ENCODE data around the gene PTPN1.

PTPN1 gene

DNA sequence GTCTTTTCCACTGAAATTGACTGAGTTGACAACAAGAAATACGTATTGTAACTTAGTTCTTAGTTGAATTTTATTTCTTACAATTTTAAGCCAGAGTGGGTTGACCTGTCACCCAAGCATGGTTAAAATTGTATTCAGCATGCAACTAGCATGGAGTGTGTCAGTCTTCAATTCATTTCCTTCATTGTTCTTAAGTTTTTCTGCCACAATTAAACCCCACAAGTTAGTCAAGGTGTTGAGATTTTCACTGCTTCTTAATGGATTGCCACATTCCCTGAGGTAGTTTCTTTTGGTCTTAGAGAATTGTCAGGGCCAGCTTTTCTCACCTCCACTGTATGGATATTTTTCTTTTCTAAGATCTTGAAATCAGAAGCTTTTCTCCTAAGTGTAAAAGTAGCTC lies 2.1 kb downstream of the PTPN1 start:
- H3K4me1 ChIP-seq (ENCODE audit: control insufficient read depth in 5 of 5, insufficient read depth in 5 of 5, low read length in 5 of 5), result peaks cover 8 to 66% (median 43%) of the 10 kb centered on the region in 5 donors
- H3K9ac ChIP-seq (ENCODE audit: low read length in 5 of 5), result peak overlapping the region in 3 of 5 donors; percentile 93 to 98 (median 98)

DNA sequence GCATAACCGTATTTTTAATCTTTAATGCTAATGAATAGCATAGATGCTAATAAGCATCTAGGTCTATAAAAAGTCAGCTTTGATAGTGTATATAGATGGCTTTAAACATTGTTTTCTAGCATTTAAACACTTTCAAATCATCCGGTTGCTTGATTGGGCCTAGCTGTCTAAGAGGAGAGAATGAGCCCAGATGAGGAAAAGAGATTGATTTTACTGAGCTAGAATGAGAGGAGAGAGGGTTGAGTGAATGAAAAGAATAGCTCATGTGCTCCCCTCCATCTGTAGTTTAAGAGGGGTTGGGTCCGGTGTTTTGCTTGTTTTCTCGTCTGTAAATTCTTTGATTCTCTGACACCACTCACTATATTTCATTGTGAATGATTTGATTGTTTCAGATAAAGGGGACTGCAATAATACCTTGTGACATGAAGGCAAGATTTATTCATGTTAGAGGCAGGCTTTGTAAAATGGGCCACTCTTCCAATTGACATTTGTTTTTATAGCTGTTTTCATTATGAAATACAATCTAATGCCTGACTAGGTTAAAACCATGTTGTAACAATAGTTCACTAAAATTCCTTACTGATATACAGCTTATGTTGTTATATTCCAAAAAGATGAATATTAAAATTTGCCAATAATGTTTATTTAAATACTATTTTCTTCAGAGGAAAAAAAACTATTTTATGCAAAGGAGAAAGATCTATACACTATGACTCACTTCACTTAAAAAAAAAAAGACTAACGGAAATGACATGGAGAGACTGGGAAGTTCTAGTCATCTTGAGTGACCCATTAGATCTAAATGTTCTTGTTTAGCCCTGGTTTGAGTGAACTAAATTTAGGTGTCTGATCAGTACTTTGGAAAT lies 3.2 kb downstream of the PTPN1 start:
- H3K9ac ChIP-seq (ENCODE audit: low read length in 5 of 5), result peak overlapping the region in 4 of 5 donors; percentile 25 to 79 (median 45)
- H3K27ac ChIP-seq (ENCODE audit: low read depth, low read length), result peak overlapping the region; percentile 2
- H3K9me3 ChIP-seq (ENCODE audit: control insufficient read depth in 5 of 5, low read length in 5 of 5), result no peaks in the 10 kb centered on the region
- H3K36me3 ChIP-seq (ENCODE audit: control insufficient read depth in 5 of 5, insufficient read depth in 5 of 5, low read length in 5 of 5), result no peaks in the 10 kb centered on the region
- H3K27me3 ChIP-seq (ENCODE audit: control insufficient read depth in 5 of 5, insufficient read depth in 4 of 5, low read length in 5 of 5), result no peaks in the 10 kb centered on the region
- peak overlapping the region in 4 of 5 donors; percentile 18 to 91 (median 26) for H3K4me3 ChIP-seq (ENCODE audit: low read depth in 1 of 5, low read length in 5 of 5)
- peaks cover 8 to 72% (median 45%) of the 10 kb centered on the region in 5 donors for H3K4me1 ChIP-seq (ENCODE audit: control insufficient read depth in 5 of 5, insufficient read depth in 5 of 5, low read length in 5 of 5)

More for the DNA sequence above, 2.1 kb downstream of the PTPN1 start:
- H3K27me3 ChIP-seq (ENCODE audit: control insufficient read depth in 5 of 5, insufficient read depth in 4 of 5, low read length in 5 of 5), result no peaks in the 10 kb centered on the region
- no peak overlapping the region for H3K27ac ChIP-seq (ENCODE audit: low read depth, low read length)
- peak overlapping the region; percentile 9 to 100 (median 91) for H3K4me3 ChIP-seq (ENCODE audit: low read depth in 1 of 5, low read length in 5 of 5)
- no peaks in the 10 kb centered on the region for H3K9me3 ChIP-seq (ENCODE audit: control insufficient read depth in 5 of 5, low read length in 5 of 5)
- no peaks in the 10 kb centered on the region for H3K36me3 ChIP-seq (ENCODE audit: control insufficient read depth in 5 of 5, insufficient read depth in 5 of 5, low read length in 5 of 5)

DNA sequence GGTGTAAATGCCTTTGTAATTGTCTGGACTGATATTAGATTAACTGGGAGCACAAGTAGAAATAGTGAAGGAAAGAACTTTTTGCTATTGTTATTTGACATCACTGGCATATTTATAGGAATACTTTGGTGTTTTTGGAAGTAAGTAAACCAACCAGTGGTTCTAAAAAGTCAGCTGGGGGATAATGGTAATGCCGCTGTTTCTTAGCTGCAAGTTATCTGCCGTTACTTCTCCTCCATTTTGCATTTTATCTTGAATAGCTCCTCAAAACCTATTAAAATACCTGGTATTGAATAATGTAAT lies 3.8 kb downstream of the PTPN1 start:
- H3K27me3 ChIP-seq (ENCODE audit: control insufficient read depth in 5 of 5, insufficient read depth in 4 of 5, low read length in 5 of 5), result no peaks in the 10 kb centered on the region
- H3K4me1 ChIP-seq (ENCODE audit: control insufficient read depth in 5 of 5, insufficient read depth in 5 of 5, low read length in 5 of 5), result peaks cover 8 to 77% (median 50%) of the 10 kb centered on the region in 5 donors
- no peaks in the 10 kb centered on the region for H3K36me3 ChIP-seq (ENCODE audit: control insufficient read depth in 5 of 5, insufficient read depth in 5 of 5, low read length in 5 of 5)
- H3K9ac ChIP-seq (ENCODE audit: low read length in 5 of 5), result peak overlapping the region in 1 of 5 donors; percentile 20
- no peaks in the 10 kb centered on the region for H3K9me3 ChIP-seq (ENCODE audit: control insufficient read depth in 5 of 5, low read length in 5 of 5)
- H3K27ac ChIP-seq (ENCODE audit: low read depth, low read length), result peak overlapping the region; percentile 31
- H3K4me3 ChIP-seq (ENCODE audit: low read depth in 1 of 5, low read length in 5 of 5), result peak overlapping the region in 1 of 5 donors; percentile 5

DNA sequence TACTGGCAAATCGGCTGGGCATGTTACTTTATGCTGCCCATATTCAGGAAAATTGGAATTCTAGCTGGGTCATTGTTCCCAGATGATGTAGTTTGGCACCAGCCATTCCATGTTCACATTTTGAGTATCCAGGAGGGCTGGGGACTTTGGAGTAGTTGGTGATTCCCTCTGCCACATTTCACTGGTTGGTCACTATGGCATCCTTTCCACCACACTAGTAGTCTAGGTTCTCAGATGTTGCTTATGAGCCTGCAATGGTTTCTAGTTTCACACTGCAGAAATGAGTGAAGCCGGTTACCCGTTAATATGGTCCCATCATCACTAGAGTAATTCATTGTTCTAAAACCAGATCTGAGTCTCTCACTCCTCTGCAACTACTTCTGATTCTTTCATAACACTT lies 4.6 kb downstream of the PTPN1 start:
- Histone ChIP-seq H3K27ac (ENCODE audit: low read depth, low read length) (no peak overlapping the region), H3K9me3 (ENCODE audit: control insufficient read depth in 5 of 5, low read length in 5 of 5) (no peaks in the 10 kb centered on the region), H3K4me3 (ENCODE audit: low read depth in 1 of 5, low read length in 5 of 5) (no peak overlapping the region), H3K4me1 (ENCODE audit: control insufficient read depth in 5 of 5, insufficient read depth in 5 of 5, low read length in 5 of 5) (peaks cover 5 to 78% (median 53%) of the 10 kb centered on the region in 5 donors), H3K27me3 (ENCODE audit: control insufficient read depth in 5 of 5, insufficient read depth in 4 of 5, low read length in 5 of 5) (no peaks in the 10 kb centered on the region), H3K36me3 (ENCODE audit: control insufficient read depth in 5 of 5, insufficient read depth in 5 of 5, low read length in 5 of 5) (no peaks in the 10 kb centered on the region), H3K9ac (ENCODE audit: low read length in 5 of 5) (no peak overlapping the region)

DNA sequence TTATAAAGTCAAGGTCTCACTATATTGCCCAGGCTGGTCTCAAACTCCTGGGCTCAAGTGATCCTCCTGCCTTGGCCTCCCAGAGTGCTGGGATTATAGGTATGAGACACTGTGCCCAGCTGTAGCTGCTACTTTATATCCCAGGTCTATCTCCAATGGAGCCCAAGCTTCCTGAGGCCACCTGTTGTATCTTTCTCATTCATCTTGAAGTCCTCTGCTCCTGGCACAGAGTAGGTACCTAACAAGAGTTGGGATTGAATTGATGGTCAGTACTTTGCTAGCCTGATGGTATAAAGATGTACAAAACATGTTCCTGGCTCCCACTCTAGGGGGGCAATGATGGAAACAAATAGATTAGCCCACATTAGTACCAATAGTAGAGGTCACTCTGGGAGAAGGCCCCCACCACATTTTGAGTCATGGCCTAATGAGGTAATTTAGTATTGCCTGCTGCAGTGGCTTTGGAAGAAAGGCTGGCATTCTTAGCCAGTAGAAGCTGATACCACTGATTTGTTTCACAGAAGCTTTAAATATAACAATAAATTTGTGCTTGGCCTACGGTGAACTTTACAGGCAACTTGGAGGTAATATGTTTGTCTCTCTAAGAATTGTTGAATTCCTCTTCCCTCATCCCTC lies 5.4 kb downstream of the PTPN1 start:
- no peak overlapping the region for H3K27ac ChIP-seq (ENCODE audit: low read depth, low read length)
- peaks cover 5 to 81% (median 53%) of the 10 kb centered on the region in 5 donors for H3K4me1 ChIP-seq (ENCODE audit: control insufficient read depth in 5 of 5, insufficient read depth in 5 of 5, low read length in 5 of 5)
- H3K4me3 ChIP-seq (ENCODE audit: low read depth in 1 of 5, low read length in 5 of 5), result no peak overlapping the region
- no peaks in the 10 kb centered on the region for H3K36me3 ChIP-seq (ENCODE audit: control insufficient read depth in 5 of 5, insufficient read depth in 5 of 5, low read length in 5 of 5)
- H3K9ac ChIP-seq (ENCODE audit: low read length in 5 of 5), result no peak overlapping the region
- H3K27me3 ChIP-seq (ENCODE audit: control insufficient read depth in 5 of 5, insufficient read depth in 4 of 5, low read length in 5 of 5), result no peaks in the 10 kb centered on the region
- no peaks in the 10 kb centered on the region for H3K9me3 ChIP-seq (ENCODE audit: control insufficient read depth in 5 of 5, low read length in 5 of 5)

DNA sequence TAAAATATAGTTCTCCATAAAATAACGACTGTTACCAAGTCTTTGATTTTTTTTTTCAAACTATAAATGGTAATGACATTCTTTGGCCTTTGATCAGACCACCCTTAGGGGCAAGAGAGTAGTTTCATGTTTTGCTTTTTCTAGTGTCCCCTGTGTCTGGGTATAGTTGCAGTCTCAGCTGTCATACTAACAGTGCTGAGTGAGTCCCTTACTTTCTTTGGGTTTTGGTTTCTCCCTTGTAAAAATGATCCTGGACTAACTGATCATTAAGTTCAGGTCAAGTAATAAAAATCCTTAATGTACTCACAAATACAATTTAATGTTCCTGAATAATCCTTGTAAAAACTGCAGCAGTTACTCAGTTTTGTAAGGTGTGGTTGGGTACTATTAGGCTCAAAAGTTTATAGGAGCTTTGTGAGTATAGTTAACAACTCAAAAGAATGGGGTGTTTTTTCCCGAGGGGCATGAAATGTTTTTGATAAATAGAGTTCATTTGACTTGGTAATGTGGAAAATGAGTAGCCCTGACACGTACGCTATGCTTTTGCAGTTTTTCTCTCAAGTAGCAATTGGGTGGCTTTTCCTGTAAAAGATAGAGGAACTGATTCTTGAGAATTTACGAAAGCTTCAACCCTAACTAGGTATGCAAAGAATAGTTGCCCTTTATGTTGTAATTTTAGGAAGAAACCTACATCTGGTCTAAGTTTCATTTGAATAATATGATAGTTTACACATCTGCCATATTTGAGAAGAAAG lies 6.2 kb downstream of the PTPN1 start:
- Histone ChIP-seq H3K36me3 (ENCODE audit: control insufficient read depth in 5 of 5, insufficient read depth in 5 of 5, low read length in 5 of 5) (no peaks in the 10 kb centered on the region), H3K4me1 (ENCODE audit: control insufficient read depth in 5 of 5, insufficient read depth in 5 of 5, low read length in 5 of 5) (peaks cover 2 to 79% (median 54%) of the 10 kb centered on the region in 5 donors), H3K27me3 (ENCODE audit: control insufficient read depth in 5 of 5, insufficient read depth in 4 of 5, low read length in 5 of 5) (no peaks in the 10 kb centered on the region), H3K9me3 (ENCODE audit: control insufficient read depth in 5 of 5, low read length in 5 of 5) (no peaks in the 10 kb centered on the region), H3K9ac (ENCODE audit: low read length in 5 of 5) (no peak overlapping the region), H3K27ac (ENCODE audit: low read depth, low read length) (no peak overlapping the region), H3K4me3 (ENCODE audit: low read depth in 1 of 5, low read length in 5 of 5) (no peak overlapping the region)

DNA sequence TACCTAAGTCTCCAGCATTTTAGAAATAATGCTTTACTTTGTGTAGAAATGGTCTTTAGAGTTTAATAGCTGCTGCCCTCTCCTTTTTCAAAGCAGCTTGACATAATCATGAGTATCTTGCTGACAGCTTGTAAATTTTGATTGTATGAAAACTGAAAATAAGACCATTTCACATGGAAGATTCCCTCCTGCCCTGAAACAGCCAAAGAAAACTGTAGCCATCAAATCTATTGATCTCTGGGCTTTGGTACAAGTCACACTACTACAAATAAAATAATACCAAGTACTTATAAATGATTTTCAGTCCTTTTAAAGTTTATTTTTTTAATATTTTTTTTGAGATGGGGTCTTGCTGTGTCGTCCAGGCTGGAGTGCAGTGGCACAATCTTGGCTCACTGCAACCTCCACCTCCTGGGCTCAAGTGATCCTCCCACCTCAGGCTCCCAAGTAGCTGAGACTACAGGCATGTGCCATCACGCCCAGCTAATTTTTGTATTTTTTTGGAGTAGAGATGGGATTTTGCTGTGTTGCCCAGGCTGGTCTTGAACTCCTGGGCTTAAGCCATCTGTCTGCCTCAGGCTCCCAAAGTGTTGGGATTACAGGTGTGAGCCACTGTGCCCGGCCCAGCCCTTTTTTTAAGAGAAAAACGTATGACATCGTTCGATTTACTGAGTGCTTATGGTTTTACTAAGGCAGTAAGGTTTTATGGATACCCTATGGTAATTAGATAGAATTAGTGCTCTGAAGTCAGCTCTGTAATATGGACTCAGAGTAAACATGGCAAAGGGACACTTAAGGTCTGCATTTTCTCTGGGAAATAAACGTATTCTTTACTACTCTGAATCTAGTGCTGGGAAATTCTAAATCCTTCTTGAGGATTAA lies 7.0 kb downstream of the PTPN1 start:
- H3K4me1 ChIP-seq (ENCODE audit: control insufficient read depth in 5 of 5, insufficient read depth in 5 of 5, low read length in 5 of 5), result peaks cover 0 to 79% (median 53%) of the 10 kb centered on the region in 5 donors
- no peaks in the 10 kb centered on the region for H3K27me3 ChIP-seq (ENCODE audit: control insufficient read depth in 5 of 5, insufficient read depth in 4 of 5, low read length in 5 of 5)
- H3K27ac ChIP-seq (ENCODE audit: low read depth, low read length), result no peak overlapping the region
- no peak overlapping the region for H3K4me3 ChIP-seq (ENCODE audit: low read depth in 1 of 5, low read length in 5 of 5)
- no peaks in the 10 kb centered on the region for H3K9me3 ChIP-seq (ENCODE audit: control insufficient read depth in 5 of 5, low read length in 5 of 5)
- no peaks in the 10 kb centered on the region for H3K36me3 ChIP-seq (ENCODE audit: control insufficient read depth in 5 of 5, insufficient read depth in 5 of 5, low read length in 5 of 5)
- no peak overlapping the region for H3K9ac ChIP-seq (ENCODE audit: low read length in 5 of 5)

DNA sequence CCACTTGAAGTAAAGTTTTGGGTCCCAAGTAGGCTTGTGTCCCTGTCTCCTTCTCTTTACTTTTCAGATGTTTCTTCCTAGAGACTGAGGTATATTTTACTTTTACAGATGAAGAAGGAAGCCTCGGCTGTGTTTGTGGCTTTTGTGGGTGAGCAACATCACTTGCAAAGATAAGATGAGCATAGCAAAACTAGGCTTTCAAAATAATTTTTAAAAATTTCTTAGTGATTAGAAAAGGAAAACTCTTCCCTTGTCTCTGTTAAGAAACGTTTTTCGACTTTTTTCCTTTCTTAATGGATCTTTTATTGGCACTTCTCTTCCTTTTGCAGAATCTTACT lies 7.6 kb downstream of the PTPN1 start:
- no peaks in the 10 kb centered on the region for H3K9me3 ChIP-seq (ENCODE audit: control insufficient read depth in 5 of 5, low read length in 5 of 5)
- H3K27ac ChIP-seq (ENCODE audit: low read depth, low read length), result no peak overlapping the region
- H3K9ac ChIP-seq (ENCODE audit: low read length in 5 of 5), result no peak overlapping the region
- no peaks in the 10 kb centered on the region for H3K27me3 ChIP-seq (ENCODE audit: control insufficient read depth in 5 of 5, insufficient read depth in 4 of 5, low read length in 5 of 5)
- peaks cover 0 to 73% (median 47%) of the 10 kb centered on the region in 5 donors for H3K4me1 ChIP-seq (ENCODE audit: control insufficient read depth in 5 of 5, insufficient read depth in 5 of 5, low read length in 5 of 5)
- no peak overlapping the region for H3K4me3 ChIP-seq (ENCODE audit: low read depth in 1 of 5, low read length in 5 of 5)
- H3K36me3 ChIP-seq (ENCODE audit: control insufficient read depth in 5 of 5, insufficient read depth in 5 of 5, low read length in 5 of 5), result no peaks in the 10 kb centered on the region

DNA sequence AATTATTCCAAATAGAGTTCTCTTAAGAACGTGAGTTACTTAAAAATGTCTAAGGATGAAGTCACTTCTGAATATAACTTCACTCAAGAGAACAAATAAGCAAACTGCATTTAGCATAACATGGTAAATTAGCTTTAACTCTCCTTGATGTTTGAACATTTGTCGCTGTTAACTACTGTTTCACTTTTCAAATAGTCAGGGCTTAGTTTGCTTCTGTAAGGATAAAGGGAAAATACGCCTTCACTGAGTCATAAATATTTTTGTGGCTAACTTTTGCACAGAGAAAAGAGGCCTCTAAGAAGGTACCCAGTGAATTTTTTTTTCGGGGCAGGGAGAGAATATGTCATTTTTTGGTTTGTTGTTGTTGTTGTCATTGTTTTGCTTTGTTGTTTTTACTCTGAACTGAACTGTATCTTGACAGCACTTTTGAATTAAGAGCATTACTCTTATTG lies 8.1 kb downstream of the PTPN1 start:
- Histone ChIP-seq H3K9me3 (ENCODE audit: control insufficient read depth in 5 of 5, low read length in 5 of 5) (no peaks in the 10 kb centered on the region), H3K9ac (ENCODE audit: low read length in 5 of 5) (no peak overlapping the region), H3K4me1 (ENCODE audit: control insufficient read depth in 5 of 5, insufficient read depth in 5 of 5, low read length in 5 of 5) (peaks cover 0 to 68% (median 42%) of the 10 kb centered on the region in 5 donors), H3K27ac (ENCODE audit: low read depth, low read length) (no peak overlapping the region), H3K27me3 (ENCODE audit: control insufficient read depth in 5 of 5, insufficient read depth in 4 of 5, low read length in 5 of 5) (no peaks in the 10 kb centered on the region), H3K4me3 (ENCODE audit: low read depth in 1 of 5, low read length in 5 of 5) (no peak overlapping the region), H3K36me3 (ENCODE audit: control insufficient read depth in 5 of 5, insufficient read depth in 5 of 5, low read length in 5 of 5) (no peaks in the 10 kb centered on the region)
